Measurements from ENCODE around the gene SFTPA1.
"Not testable (repeated sequence)": the region's sequence is repeated elsewhere in the genome, so short reads cannot be mapped to it uniquely, and the experiment has no call there.

Gene SFTPA1

DNA sequence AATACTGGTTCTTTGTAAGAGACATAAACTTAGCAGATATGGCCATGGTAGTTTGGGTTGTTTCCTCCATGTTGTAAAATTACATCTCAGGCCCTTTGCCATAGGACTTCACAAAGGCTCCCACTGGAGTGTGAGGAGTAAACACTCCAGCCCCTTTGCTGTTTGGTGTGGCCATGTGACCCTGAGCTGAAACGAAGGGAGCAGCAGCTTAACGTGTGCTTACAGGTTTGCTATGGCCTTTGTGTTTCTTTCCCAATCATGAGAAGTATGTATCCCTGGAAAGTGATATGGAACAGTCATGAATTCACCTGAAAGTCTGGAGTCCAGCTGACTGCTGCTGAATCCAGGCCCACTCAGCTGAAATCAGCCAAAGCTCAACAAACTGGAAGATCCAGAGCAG, 23.8 kb upstream of the SFTPA1 start:
- Histone ChIP-seq H3K27me3 (replicated peaks; ENCODE audit: control insufficient read depth, insufficient read depth, low read length) (peaks cover 2% of the 10 kb centered on the region), H3K4me3 (replicated peaks; ENCODE audit: low read depth, low read length) (no peak overlapping the region), H3K36me3 (ENCODE audit: control insufficient read depth, insufficient read depth, low read length) (no peaks in the 10 kb centered on the region)
- no peak for DNase-seq (ENCODE audit: extremely low read depth, insufficient read length)
- no peak for TF ChIP-seq CTCF (IDR thresholded peaks at IDR 0.05; ENCODE audit: insufficient read depth, low read length, poor library complexity, severe bottlenecking)

DNA sequence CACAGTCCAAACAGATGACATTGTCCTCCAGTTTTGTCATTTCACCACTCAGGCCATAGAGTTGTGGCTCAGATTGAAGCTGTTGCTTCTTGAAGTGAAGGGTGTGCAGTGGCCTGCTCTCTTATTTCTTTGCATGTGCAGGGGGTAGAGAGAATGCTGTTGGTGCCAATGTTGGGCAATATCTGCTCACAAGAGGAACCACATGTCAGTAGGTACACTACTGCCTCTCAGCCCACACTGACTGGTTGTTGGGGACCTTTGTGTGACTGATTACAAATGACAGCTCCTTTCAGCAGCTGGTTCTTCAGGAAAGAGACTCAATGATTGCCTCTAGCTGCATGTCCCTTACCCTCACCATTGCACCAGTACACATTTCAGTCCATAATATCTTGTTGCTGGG, 21.9 kb upstream of the SFTPA1 start:
- Histone ChIP-seq H3K27me3 (replicated peaks; ENCODE audit: control insufficient read depth, insufficient read depth, low read length) (peaks cover 2% of the 10 kb centered on the region), H3K4me3 (replicated peaks; ENCODE audit: low read depth, low read length) (no peak overlapping the region), H3K36me3 (ENCODE audit: control insufficient read depth, insufficient read depth, low read length) (no peaks in the 10 kb centered on the region)
- no peak for TF ChIP-seq CTCF (IDR thresholded peaks at IDR 0.05; ENCODE audit: insufficient read depth, low read length, poor library complexity, severe bottlenecking)
- no peak for DNase-seq (ENCODE audit: extremely low read depth, insufficient read length)

DNA sequence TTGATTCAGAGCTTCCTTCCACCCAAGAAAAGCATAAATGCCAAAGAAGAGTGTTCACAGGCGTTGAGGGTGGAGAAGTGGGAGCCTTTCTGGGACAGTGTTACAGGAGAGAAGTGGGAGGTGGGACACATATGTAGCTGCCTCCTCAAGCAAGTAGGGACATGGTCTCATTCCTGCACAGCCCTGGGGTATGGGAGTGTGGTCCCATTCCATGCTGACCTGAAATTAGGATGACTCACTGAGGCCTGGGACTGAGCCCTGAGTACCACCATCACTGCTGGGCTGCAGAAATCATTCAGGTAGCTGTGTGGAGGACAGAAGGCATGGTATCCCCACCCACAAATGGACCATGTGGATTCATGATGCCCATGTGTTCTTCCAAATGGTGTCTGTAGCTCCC, 17.4 kb upstream of the SFTPA1 start:
- TF ChIP-seq CTCF (IDR thresholded peaks at IDR 0.05; ENCODE audit: insufficient read depth, low read length, poor library complexity, severe bottlenecking) = no peak
- Histone ChIP-seq H3K36me3 (ENCODE audit: control insufficient read depth, insufficient read depth, low read length) (no peaks in the 10 kb centered on the region), H3K27me3 (replicated peaks; ENCODE audit: control insufficient read depth, insufficient read depth, low read length) (peaks cover 2% of the 10 kb centered on the region), H3K4me3 (replicated peaks; ENCODE audit: low read depth, low read length) (no peak overlapping the region)
- DNase-seq (ENCODE audit: extremely low read depth, insufficient read length) = no peak

DNA sequence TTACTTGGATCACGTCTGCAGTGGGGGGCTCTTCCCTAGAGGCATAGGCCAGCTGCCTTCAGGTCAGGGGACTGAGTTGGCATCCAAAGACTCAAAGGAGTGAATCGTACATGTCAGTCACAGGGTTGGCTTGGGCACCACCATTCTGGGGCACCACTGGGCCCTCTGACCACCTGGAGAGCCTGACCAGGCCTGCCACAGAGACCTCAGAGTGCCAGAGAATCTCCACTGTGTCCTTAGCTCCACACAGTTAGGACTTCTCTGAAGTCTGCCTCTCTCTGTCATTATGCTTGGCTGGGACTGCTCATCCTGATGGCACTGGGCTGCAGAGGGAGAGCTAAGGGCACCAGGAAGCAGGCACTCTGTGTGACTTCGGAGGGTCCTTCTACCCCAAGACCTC, 16.2 kb upstream of the SFTPA1 start:
- not testable (repeated sequence) for H3K27me3 ChIP-seq (replicated peaks; ENCODE audit: control insufficient read depth, insufficient read depth, low read length); H3K36me3 ChIP-seq (ENCODE audit: control insufficient read depth, insufficient read depth, low read length); H3K4me3 ChIP-seq (replicated peaks; ENCODE audit: low read depth, low read length); DNase-seq (ENCODE audit: extremely low read depth, insufficient read length)

GRCh38 chr10:79595510-79595909, 15.2 kb upstream of the SFTPA1 start:
- no peak for TF ChIP-seq CTCF (IDR thresholded peaks at IDR 0.05; ENCODE audit: insufficient read depth, low read length, poor library complexity, severe bottlenecking)

GRCh38 chr10:79599644-79600043, 11.1 kb upstream of the SFTPA1 start:
- not testable (repeated sequence) for DNase-seq (ENCODE audit: extremely low read depth, insufficient read length); H3K27me3 ChIP-seq (replicated peaks; ENCODE audit: control insufficient read depth, insufficient read depth, low read length); H3K4me3 ChIP-seq (replicated peaks; ENCODE audit: low read depth, low read length); H3K36me3 ChIP-seq (ENCODE audit: control insufficient read depth, insufficient read depth, low read length)

More at GRCh38 chr10:79595510-79595909, 15.2 kb upstream of the SFTPA1 start:
- Histone ChIP-seq H3K4me3 (replicated peaks; ENCODE audit: low read depth, low read length) (no peak overlapping the region), H3K27me3 (replicated peaks; ENCODE audit: control insufficient read depth, insufficient read depth, low read length) (no peaks in the 10 kb centered on the region; the same call in none of the 2 replicates), H3K36me3 (ENCODE audit: control insufficient read depth, insufficient read depth, low read length) (no peaks in the 10 kb centered on the region)
- no peak for DNase-seq (ENCODE audit: extremely low read depth, insufficient read length)

DNA sequence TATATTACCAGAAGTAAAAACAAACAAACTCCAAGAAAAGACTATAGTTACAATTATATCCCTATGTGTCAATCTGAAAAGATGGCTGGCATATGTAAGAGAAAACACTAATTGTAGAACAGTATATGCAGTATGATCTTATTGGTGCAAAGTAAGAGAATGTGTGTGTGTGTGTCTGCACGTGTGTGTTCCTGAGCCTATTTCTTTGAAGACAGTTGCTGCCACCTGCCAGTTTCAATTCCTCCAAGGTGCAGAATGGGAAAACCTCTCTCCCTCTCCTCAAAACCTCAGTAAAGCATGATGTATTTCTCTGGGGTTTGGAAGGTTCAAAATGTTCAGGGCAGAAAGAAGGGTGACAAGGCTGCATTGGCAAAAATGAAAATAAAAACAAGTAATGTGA, 8.8 kb upstream of the SFTPA1 start:
- TF ChIP-seq CTCF (IDR thresholded peaks at IDR 0.05; ENCODE audit: insufficient read depth, low read length, poor library complexity, severe bottlenecking) = no peak
- Histone ChIP-seq H3K27me3 (replicated peaks; ENCODE audit: control insufficient read depth, insufficient read depth, low read length) (no peaks in the 10 kb centered on the region), H3K4me3 (replicated peaks; ENCODE audit: low read depth, low read length) (no peak overlapping the region), H3K36me3 (ENCODE audit: control insufficient read depth, insufficient read depth, low read length) (no peaks in the 10 kb centered on the region)
- no peak for DNase-seq (ENCODE audit: extremely low read depth, insufficient read length)
